NT2/D1 (cell line): ENCODE measurements around the gene C19orf47.

Source experiments
- DNase-seq: peaks from one replicate; pipeline ENCODE4 v3.0.0-alpha.2; 2011; ENCODE audit warnings: low read depth, low spot score
- H3K27me3 ChIP-seq: 2 replicates; pipeline ENCODE4 v1.6.0; 2011; ENCODE audit warnings: mild to moderate bottlenecking; ENCODE audit not compliant: insufficient read length, insufficient read depth
- H3K36me3 ChIP-seq: 2 replicates; pipeline ENCODE4 v1.6.1; 2011; ENCODE audit warnings: mild to moderate bottlenecking, low read length, mixed read lengths; ENCODE audit not compliant: insufficient read depth, insufficient read length
- H3K4me1 ChIP-seq: 2 replicates; pipeline ENCODE4 v1.5.1; 2011; ENCODE audit not compliant: insufficient read depth, insufficient read length
- H3K4me3 ChIP-seq: 2 replicates; pipeline ENCODE4 v1.5.1; 2011; ENCODE audit warnings: low read depth; ENCODE audit not compliant: insufficient read length
- H3K9ac ChIP-seq: 2 replicates; pipeline ENCODE4 v1.6.0; 2011; ENCODE audit warnings: low read depth; ENCODE audit not compliant: insufficient read length
- H3K9me3 ChIP-seq: 2 replicates; pipeline ENCODE4 v1.5.1; 2011; ENCODE audit warnings: mild to moderate bottlenecking, low read length; ENCODE audit not compliant: insufficient read depth
- SUZ12 ChIP-seq: IDR thresholded peaks from 2 replicates; pipeline ENCODE4 v1.6.1; 2011; ENCODE audit not compliant: insufficient read length, insufficient read depth; ENCODE audit errors: extremely low read depth
- YY1 ChIP-seq: IDR thresholded peaks from 2 replicates; pipeline ENCODE4 v1.6.1; 2011; ENCODE audit not compliant: insufficient read length, insufficient read depth
- ZNF274 ChIP-seq: IDR thresholded peaks from 2 replicates; pipeline ENCODE4 v1.6.1; 2011; ENCODE audit warnings: mild to moderate bottlenecking, low read depth, low read length

C19orf47 gene

GRCh38 chr19:40348125-40348913 is at the start of gene C19orf47, which contains the start of gene PLD3:
C19orf47 (minus strand) TSS chr19:40348397; CDS start chr19:40341857, 6,540 bp downstream.
PLD3 (plus strand) TSS chr19:40348695; CDS start chr19:40366484, 17,789 bp downstream.
- peak; percentile 94 for DNase-seq
- H3K9ac ChIP-seq = peak within 1 kb of the TSS; percentile 88
- H3K4me1 ChIP-seq = no peaks in the 10 kb centered on the region
- H3K27me3 ChIP-seq = no peaks in the 10 kb centered on the region
- TF ChIP-seq SUZ12 (no peak), ZNF274 (no peak), YY1 (peak; percentile 52)
- H3K4me3 ChIP-seq = peak within 1 kb of the TSS; percentile 85
- H3K9me3 ChIP-seq = no peaks in the 10 kb centered on the region
- H3K36me3 ChIP-seq = peaks cover 8% of the 10 kb centered on the region

- no peak overlapping the region for H3K9ac ChIP-seq
- H3K4me1 ChIP-seq = peaks cover 3% of the 10 kb centered on the region
- H3K27me3 ChIP-seq = no peaks in the 10 kb centered on the region
- no peaks in the 10 kb centered on the region for H3K9me3 ChIP-seq
- no peaks in the 10 kb centered on the region for H3K36me3 ChIP-seq
- DNase-seq = no peak
- TF ChIP-seq SUZ12 (no peak), YY1 (no peak), ZNF274 (no peak)
- no peak overlapping the region for H3K4me3 ChIP-seq
Measured at GRCh38 chr19:40397568-40397906, 49.3 kb upstream of the C19orf47 start.

- TF ChIP-seq SUZ12 (no peak), YY1 (no peak), ZNF274 (no peak)
- Histone ChIP-seq H3K9me3 (no peaks in the 10 kb centered on the region), H3K27me3 (no peaks in the 10 kb centered on the region), H3K4me3 (no peak overlapping the region), H3K36me3 (no peaks in the 10 kb centered on the region), H3K9ac (no peak overlapping the region), H3K4me1 (peaks cover 3% of the 10 kb centered on the region)
- DNase-seq = no peak
Measured at GRCh38 chr19:40396886-40397567, 48.8 kb upstream of the C19orf47 start.

- Histone ChIP-seq H3K27me3 (no peaks in the 10 kb centered on the region), H3K4me1 (peaks cover 3% of the 10 kb centered on the region), H3K36me3 (no peaks in the 10 kb centered on the region), H3K9me3 (no peaks in the 10 kb centered on the region), H3K9ac (no peak overlapping the region), H3K4me3 (no peak overlapping the region)
- TF ChIP-seq ZNF274 (no peak), SUZ12 (no peak), YY1 (no peak)
- no peak for DNase-seq
Measured at GRCh38 chr19:40395956-40396355, 47.8 kb upstream of the C19orf47 start.

GRCh38 chr19:40394816-40395210 is 46.6 kb upstream of the C19orf47 start:
- peaks cover 7% of the 10 kb centered on the region for H3K4me1 ChIP-seq
- H3K9ac ChIP-seq = no peak overlapping the region
- H3K36me3 ChIP-seq = no peaks in the 10 kb centered on the region
- H3K27me3 ChIP-seq = no peaks in the 10 kb centered on the region
- DNase-seq = no peak
- H3K9me3 ChIP-seq = no peaks in the 10 kb centered on the region
- H3K4me3 ChIP-seq = no peak overlapping the region
- TF ChIP-seq SUZ12 = no peak
- no peak for TF ChIP-seq YY1
- no peak for TF ChIP-seq ZNF274

GRCh38 chr19:40393894-40394815 is 46.0 kb upstream of the C19orf47 start:
- no peaks in the 10 kb centered on the region for H3K36me3 ChIP-seq
- DNase-seq = no peak

More at GRCh38 chr19:40393894-40394815, 46.0 kb upstream of the C19orf47 start:
- peaks cover 10% of the 10 kb centered on the region for H3K4me1 ChIP-seq
- H3K4me3 ChIP-seq = no peak overlapping the region
- TF ChIP-seq SUZ12 = no peak
- TF ChIP-seq ZNF274 = no peak
- no peak for TF ChIP-seq YY1
- no peaks in the 10 kb centered on the region for H3K9me3 ChIP-seq
- no peaks in the 10 kb centered on the region for H3K27me3 ChIP-seq
- no peak overlapping the region for H3K9ac ChIP-seq
